ENCODE data around the gene HYAL2.

The HYAL2 gene

DNA sequence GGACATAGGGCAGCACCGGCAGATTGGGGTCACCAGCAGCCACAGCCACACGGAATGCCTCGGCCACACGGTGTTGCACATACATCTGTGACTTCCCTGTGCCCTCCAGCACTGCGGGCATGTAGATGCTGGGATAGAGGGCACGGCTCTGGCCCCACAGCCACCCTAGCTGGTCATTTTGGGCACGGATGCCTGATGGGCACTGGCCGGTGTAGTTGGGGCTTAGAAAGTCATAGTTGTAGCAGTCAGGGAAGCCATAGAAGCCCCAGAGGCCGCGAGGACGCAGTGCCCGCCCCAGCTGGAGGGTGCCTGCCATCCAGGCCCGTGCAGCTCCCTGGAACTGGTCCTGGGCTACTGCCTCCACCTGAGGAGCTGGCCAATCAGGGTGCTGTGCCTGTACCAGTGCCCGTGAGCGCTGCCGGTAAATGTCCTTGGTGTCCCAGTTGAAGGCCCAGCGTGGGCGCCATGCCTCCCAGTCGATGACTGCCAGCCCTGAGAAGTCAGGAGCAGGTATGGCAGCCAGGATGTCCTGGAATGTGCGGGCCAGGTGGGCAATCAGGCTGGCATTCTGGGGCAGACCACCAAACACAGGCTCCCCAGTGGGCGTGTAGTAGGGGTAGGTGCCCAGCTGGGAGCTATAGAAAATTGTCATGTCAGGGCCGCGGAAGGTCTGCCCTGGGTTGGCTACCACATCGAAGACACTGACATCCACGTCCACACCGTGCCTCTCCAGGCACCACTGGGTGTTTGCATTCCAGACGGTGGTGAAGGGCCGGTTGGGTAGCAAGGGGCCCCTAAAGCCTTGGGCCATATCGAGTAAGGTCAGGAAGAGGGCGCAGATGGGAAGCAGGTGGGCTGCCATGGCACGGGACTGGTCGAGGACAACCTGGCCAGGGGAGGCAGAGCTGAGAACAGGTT lies 20.2 kb downstream of the HYAL2 start:
- DNase-seq: no peak

DNA sequence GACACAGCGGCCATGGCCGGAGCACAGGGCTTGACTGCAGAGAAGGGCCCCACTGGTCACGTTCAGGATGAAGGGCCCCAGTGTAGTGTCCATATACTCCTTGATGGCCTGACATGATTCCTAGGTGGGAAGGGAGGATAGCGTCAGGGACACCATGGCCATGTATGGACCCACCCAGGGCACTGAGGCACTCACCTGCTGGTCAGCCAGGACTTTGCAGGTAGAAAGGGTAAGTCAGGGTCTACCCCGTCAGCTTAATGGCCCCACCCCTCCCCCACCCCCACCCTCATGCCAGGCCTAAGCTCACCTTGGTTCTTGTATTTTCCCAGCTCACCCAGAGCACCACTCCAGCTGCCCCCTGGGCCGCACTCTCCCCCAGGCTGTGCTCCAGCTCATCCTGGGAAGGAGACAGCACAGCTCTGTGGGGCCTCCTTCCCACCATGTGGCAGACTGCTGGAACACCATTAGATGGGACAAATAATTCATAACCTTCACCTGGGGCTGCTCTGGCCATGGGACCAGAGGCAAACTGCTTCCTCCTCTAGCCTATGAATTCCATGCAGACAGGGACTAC lies 21.8 kb downstream of the HYAL2 start:
- DNase-seq: no peak

- no peak for DNase-seq
Observed at GRCh38 chr3:50299929-50300680, 22.4 kb downstream of the HYAL2 start.

DNA sequence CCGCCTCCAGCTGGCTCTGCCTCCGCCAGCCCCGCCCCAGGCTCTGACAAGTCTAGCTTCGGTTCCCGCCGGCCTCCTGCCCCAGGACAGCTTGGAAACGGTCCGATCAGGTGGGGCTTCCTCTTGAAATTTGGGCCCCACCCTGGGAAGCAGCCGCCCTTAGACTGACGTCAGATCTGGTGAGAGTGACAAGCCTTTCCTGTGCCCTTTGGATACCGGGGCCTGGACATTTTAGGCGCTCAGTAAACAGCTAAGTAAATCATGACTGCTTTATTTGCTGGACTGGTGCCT lies 23.0 kb downstream of the HYAL2 start:
- DNase-seq: no peak

- peak; percentile 99 for DNase-seq
Observed at GRCh38 chr3:50298836-50299637, 23.5 kb downstream of the HYAL2 start, which contains the start of the genes HYAL3 and NAA80. HYAL3 (minus strand) TSS chr3:50299405; CDS start chr3:50295602, 3,803 bp downstream. NAA80 (minus strand) TSS chr3:50299405; CDS start chr3:50297463, 1,942 bp downstream.

DNA sequence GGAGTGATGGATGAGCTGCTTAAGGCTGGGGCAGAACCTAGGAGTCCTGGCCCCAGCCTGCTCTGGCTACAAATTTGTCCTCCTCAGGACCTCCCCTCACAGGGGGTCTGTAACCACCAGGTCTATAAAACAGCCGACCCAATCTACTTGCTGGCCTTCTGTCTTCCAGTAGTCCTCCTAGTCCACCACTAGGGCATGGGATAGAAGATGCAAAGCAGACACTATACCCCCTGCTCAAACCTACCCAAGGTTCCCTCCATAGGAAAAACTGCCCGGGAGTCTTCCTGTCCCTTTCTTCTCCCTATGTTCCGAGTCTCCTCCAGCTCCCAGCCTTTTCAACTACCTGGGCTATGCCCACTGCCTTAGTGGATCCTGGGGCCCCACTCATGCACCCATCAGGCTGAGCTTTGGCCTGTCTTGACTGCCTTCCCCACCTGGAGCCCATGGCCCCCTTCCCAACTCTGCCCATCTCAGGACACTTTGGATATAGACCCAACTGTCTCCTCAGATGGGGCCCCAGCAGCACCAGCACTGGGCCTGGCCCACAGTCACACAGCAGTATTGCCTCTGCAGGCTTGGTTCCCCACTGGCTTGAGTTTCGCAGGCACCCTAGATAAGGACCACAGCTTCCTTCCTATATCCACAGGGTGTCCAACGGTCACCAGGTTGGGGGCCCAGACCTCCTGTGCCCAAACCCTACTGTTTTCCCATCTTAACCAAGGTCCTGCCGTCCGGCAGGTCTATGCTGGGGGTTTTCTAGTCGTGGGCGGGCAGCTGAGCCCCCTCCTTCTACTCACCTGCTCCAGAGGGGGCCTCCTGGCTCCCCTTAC lies 24.4 kb downstream of the HYAL2 start:
- DNase-seq: no peak

GRCh38 chr3:50297384-50297775 lies 25.2 kb downstream of the HYAL2 start:
- no peak for DNase-seq

- DNase-seq: no peak
Observed at GRCh38 chr3:50296721-50297383, 25.7 kb downstream of the HYAL2 start.

DNA sequence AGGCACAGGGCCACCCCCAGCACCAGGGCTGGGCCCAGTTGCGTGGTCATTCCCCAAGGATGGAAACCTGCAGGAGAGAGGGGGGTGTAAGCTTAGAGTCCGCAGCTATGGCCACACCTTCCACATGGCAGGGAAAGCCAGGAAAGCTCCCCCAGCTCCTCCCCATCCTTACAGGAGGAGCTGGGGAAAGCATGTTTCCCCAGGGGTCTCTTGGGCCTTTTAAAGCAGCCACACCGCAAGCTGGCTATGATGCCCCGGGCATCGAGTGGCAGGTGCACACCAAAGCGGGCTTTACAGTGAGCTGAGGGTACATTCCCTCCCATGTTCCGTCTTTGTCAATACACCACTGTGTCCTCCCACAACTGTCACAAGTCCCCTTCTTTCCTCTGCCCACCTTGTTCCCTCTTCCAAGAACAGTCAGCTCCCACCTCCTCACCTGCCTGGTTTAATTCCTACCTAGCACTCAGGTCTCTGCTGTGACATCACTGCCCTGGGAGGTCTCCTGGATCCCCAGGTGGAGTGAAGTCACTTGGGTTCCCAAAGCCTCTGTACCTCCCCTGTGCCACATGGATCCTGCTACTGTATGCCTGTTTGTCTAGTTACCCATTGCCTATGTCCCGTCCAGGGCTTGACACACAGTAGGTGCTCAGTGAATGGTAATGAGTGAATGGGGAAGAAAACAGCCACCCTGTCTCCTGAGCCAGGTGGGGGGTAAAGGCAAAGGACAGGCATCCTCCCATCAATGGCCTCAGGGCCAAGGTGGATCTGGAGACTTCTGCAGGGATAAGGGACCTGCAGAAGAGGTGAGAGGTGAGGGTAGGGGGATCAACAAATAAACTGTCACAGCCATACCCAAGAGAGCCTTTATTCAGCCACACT lies 26.8 kb downstream of the HYAL2 start:
- no peak for DNase-seq

- DNase-seq: no peak
Observed at GRCh38 chr3:50294492-50295403, 27.8 kb downstream of the HYAL2 start.

DNA sequence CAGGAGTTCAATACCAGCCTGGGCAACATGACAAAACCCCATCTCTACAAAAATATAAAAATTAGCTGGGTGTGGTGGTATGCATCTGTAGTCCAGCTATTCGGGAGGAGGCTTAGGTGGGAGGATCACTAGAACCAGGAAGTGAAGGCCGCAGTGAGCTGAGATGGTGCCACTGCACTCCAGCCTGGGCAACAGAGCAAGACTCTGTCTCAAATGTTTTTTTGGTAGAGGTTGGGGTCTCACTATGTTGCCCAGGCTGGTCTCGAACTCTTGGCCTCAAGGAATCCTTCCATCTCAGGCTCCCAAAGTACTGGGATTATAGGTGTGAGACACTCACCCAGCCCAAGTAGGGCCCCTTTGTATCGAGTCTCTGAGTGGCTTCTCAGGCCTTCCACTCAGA lies 28.5 kb downstream of the HYAL2 start:
- DNase-seq: no peak

DNA sequence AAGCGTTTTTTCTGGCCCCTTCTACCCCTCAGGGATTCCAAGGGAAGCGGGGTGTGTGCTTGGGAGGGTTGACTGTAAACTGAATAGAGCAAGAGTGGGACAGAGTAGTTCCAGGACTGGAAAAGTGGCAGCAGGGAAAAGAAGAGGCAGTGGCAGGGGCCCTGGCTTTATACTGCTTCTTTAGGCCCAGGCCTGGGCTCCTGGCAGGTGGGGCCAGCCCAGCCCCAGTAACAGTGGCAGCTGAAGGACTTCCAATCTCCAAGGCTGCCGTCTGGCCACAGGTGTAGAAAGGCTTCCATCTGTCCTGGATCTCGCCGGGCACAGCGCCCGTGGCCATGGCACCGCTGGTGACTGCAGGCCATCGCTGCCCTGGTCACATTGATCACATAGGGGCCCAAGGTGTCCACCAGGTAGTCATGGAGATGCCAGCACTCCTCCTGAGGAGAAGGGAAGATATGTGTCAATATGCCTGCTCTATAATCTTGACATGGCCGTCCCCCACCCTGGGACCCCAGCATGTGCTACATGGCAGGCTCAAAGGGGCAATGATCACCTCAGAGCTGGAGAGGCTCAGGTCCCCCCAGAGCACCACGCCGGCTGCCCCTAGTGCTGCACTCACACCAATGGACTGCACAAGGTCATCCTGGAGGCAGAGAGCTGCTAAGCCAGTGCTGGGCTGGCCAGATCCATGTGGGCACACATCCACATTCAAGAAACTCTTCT lies 29.3 kb downstream of the HYAL2 start:
- no peak for DNase-seq

DNA sequence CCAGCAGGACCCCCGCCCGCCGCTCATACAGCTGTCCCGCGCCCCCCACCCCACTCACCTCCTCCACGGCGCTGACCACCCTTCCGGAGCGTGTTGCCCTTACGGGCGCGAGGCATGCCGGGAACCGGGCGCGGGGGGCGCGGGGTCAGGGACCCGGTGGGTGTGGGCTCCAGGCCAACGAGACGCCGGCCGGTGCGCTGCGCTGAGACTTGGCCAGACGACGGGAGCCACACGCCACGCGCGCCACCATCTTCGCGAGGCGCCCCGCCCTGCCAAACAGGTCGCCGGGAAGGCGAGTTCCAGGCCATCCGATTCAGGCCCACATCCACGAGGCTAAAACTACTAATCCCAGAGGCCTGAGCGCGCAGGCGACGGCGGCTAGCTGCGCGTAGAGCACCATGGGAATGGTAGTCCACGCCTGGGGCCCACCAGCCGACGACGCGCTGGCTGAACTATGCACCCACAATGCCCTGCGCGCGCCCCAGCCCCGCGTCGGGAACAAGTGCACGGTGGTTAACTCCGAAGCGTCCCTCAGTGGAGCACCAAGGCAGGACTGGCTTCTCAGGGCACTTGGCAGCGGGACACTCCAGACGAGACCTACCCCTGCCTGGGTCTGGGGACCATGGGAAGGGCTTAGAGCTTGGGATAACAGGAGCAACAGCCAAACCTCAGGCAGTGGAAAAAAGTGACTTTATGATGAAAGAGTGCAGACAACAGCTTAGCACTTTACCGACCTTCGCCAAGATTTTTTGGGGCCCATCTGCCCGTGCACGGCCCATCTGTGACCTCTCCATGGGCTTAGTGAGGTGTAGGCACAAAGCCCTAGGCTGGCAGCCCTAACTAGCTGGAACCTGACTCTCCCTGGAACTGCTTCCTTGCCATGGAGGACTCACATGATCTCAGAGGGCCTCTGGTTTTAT lies 30.1 kb downstream of the HYAL2 start, which contains the start of gene IFRD2:
Gene IFRD2, minus strand, starts transcription at position 271 of the 920 bp plus-strand sequence. Its CDS starts 155 bp downstream, at position 116.
- DNase-seq: peak; percentile 96

DNA sequence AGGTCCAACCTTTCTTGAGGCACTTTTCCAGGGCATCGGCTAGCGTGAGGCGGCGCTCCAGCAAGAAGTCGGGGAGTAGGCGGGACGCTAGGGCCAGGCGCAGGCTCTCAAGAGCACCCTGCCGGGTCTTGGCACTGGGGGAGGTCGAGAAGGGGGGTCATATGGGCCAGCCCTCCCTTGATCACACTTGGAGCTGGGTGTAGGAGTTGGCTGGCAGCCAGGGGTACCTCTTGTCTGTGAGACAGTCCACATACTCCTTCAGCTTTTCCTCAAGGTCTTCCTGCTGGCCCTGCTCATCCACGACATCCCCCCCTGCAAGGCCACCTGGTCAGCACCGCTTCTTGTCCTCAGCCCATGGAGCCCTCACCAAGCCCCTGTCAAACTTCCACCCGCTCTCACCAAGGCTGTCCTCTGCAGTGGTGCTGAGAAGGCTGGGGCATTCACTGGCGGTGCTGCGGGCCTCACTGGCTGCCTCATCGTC lies 32.3 kb downstream of the HYAL2 start:
- no peak for DNase-seq

- no peak for DNase-seq
Observed at GRCh38 chr3:50289130-50289529, 33.4 kb downstream of the HYAL2 start.

GRCh38 chr3:50288387-50289007 lies 34.0 kb downstream of the HYAL2 start:
- DNase-seq: no peak

GRCh38 chr3:50287262-50287661 lies 35.3 kb downstream of the HYAL2 start:
- DNase-seq: no peak

Measured in 8988T (cell line).